Liver (tissue), 9 donors: ENCODE data around the gene JUNB. TPM values are rescaled to one million over a fixed set of nuclear protein-coding genes. Genes with fewer than 3 reads are reported as not detected.

Experiments
- DNase-seq: peaks from one replicate; pipeline ENCODE4 v3.0.0-alpha.2; 2017; ENCODE audit warnings: low spot score
- H3K27ac ChIP-seq, 2 donors: one replicate each; pipeline ENCODE4 v1.7.0; 2013; ENCODE audit warnings: inconsistent platforms in 2 of 2, low read length in 2 of 2, control low read depth in 1 of 2, low read depth in 1 of 2, mild to moderate bottlenecking in 1 of 2
- H3K27me3 ChIP-seq, 4 donors: one replicate each; pipeline versions ENCODE4 v1.6.1 to v1.7.0; 2013; ENCODE audit warnings: low read length in 3 of 4, inconsistent platforms in 1 of 4, mild to moderate bottlenecking in 1 of 4, moderate library complexity in 1 of 4; ENCODE audit not compliant: control insufficient read depth in 4 of 4, insufficient read depth in 4 of 4
- H3K36me3 ChIP-seq, 4 donors: one replicate each; pipeline versions ENCODE4 v1.6.1 to v1.7.0; 2013; ENCODE audit warnings: low read length in 3 of 4, mild to moderate bottlenecking in 3 of 4, low read depth in 1 of 4, moderate library complexity in 1 of 4; ENCODE audit not compliant: control insufficient read depth in 4 of 4, insufficient read depth in 3 of 4
- H3K4me1 ChIP-seq, 4 donors: one replicate each; pipeline versions ENCODE4 v1.6.1 to v1.7.0; 2013; ENCODE audit warnings: low read length in 3 of 4, mild to moderate bottlenecking in 3 of 4, moderate library complexity in 1 of 4; ENCODE audit not compliant: control insufficient read depth in 4 of 4, insufficient read depth in 4 of 4
- H3K4me3 ChIP-seq, 3 donors: one replicate each; pipeline versions ENCODE4 v1.6.1 to v1.7.0; 2013; ENCODE audit warnings: low read length in 3 of 3, control low read depth in 1 of 3, low read depth in 1 of 3, mild to moderate bottlenecking in 1 of 3
- H3K9ac ChIP-seq, 2 donors: one replicate each; pipeline ENCODE4 v1.7.0; 2013; ENCODE audit warnings: low read length in 2 of 2, mild to moderate bottlenecking in 2 of 2, moderate library complexity in 2 of 2, control low read depth in 1 of 2, low read depth in 1 of 2
- H3K9me3 ChIP-seq, 4 donors: one replicate each; pipeline versions ENCODE4 v1.6.1 to v1.7.0; 2013; ENCODE audit warnings: low read length in 3 of 4; ENCODE audit not compliant: control insufficient read depth in 4 of 4
- ATF3 ChIP-seq: IDR thresholded peaks from 2 replicates; pipeline ENCODE4 v1.6.1; 2016; ENCODE audit warnings: antibody characterized with exemption
- CTCF ChIP-seq: fragments of 150-350 bp; IDR thresholded peaks from 2 replicates; pipeline ENCODE4 v1.5.1; 2017; ENCODE audit warnings: improper control_type of control experiment, low read depth, low read length; ENCODE audit not compliant: missing input control
- EGR1 ChIP-seq, 2 donors: IDR thresholded peaks; 2 replicates each; pipeline ENCODE4 v1.6.1; 2016 to 2018; ENCODE audit warnings: antibody characterized with exemption in 2 of 2, low read depth in 2 of 2
- FOXA1 ChIP-seq: IDR thresholded peaks from 2 replicates; pipeline ENCODE4 v1.6.1; 2016; ENCODE audit warnings: antibody characterized with exemption
- FOXA2 ChIP-seq: IDR thresholded peaks from 2 replicates; pipeline ENCODE4 v1.6.1; 2016; ENCODE audit warnings: antibody characterized with exemption
- GABPA ChIP-seq, 2 donors: IDR thresholded peaks in 1 of 2; conservative IDR thresholded peaks in 1 of 2; 2 replicates each; pipeline ENCODE4 v1.6.1; 2016; ENCODE audit warnings: antibody characterized with exemption in 2 of 2, mild to moderate bottlenecking in 1 of 2, moderate library complexity in 1 of 2
- HNF4A ChIP-seq, 2 donors: conservative IDR thresholded peaks; 2 replicates each; pipeline ENCODE4 v1.6.1; 2016; ENCODE audit warnings: antibody characterized with exemption in 2 of 2, mild to moderate bottlenecking in 2 of 2
- JUND ChIP-seq, 2 donors: IDR thresholded peaks; 2 replicates each; pipeline ENCODE4 v1.6.1; 2016; ENCODE audit warnings: antibody characterized with exemption in 2 of 2
- MAX ChIP-seq: IDR thresholded peaks from 2 replicates; pipeline ENCODE4 v1.6.1; 2016; ENCODE audit warnings: antibody characterized with exemption
- RAD21 ChIP-seq, 2 donors: IDR thresholded peaks; 2 replicates each; pipeline ENCODE4 v1.6.1; 2016; ENCODE audit warnings: antibody characterized with exemption in 2 of 2, mild to moderate bottlenecking in 2 of 2
- REST ChIP-seq: IDR thresholded peaks from 2 replicates; pipeline ENCODE4 v1.6.1; 2016; ENCODE audit warnings: antibody characterized with exemption, mild to moderate bottlenecking
- SP1 ChIP-seq: IDR thresholded peaks from 2 replicates; pipeline ENCODE4 v1.6.1; 2018; ENCODE audit warnings: antibody characterized with exemption, mild to moderate bottlenecking
- TAF1 ChIP-seq: conservative IDR thresholded peaks from 2 replicates; pipeline ENCODE4 v1.6.1; 2016; ENCODE audit warnings: antibody characterized with exemption, mild to moderate bottlenecking
- YY1 ChIP-seq: IDR thresholded peaks from 2 replicates; pipeline ENCODE4 v1.6.1; 2016; ENCODE audit warnings: antibody characterized with exemption, mild to moderate bottlenecking
- WGBS: extraction: QIAGEN DNeasy Blood & Tissue Kit; methylation state at CpG from one replicate; pipeline ENCODE4 v1.1.7; 2013; 5-methylcytosine and 5-hydroxymethylcytosine counted together
- polyA plus RNA-seq, 2 donors: library from polyadenylated mRNA; stranded (reverse) in 1 of 2; unstranded in 1 of 2; fragments of 200-250 nt in 1 of 2; fragments of >200 nt in 1 of 2; fragmentation: Nextera tagmentation in 1 of 2; extraction: Ambion mirVana in 1 of 2; gene quantifications; one replicate each; pipeline versions ENCODE4 v1.2.1 to v1.2.3, GENCODE V29; 2013 to 2015
- total RNA-seq, 2 donors: library from RNA; depleted of rRNA; stranded (reverse); fragments of >200 nt; gene quantifications; one replicate each; pipeline ENCODE4 v1.2.3, GENCODE V29; 2014
- donor health status: healthy.
- donor health status: healthy.
- donor health status: healthy.
- donor health status: healthy.
- donor health status: healthy.

Gene JUNB
- total and polyA plus RNA-seq, 4 donors = 32.7 to 79.2 (median 56.6) TPM

- peaks cover 0 to 13% (median 4%) of the 10 kb centered on the region in 4 donors for H3K4me1 ChIP-seq
- peak; percentile 70 for DNase-seq
- H3K9ac ChIP-seq = no peak overlapping the region
- no peaks in the 10 kb centered on the region for H3K9me3 ChIP-seq
- H3K4me3 ChIP-seq = no peak overlapping the region
- 5% methylated on average over 23 of the region's 23 CpGs for WGBS
- TF ChIP-seq SP1 (no peak), JUND (IDR thresholded peaks at IDR 0.05) (no peak), CTCF (no peak), FOXA1 (no peak), MAX (no peak), FOXA2 (no peak), HNF4A (conservative IDR thresholded peaks at IDR 0.05) (no peak), TAF1 (no peak), RAD21 (IDR thresholded peaks at IDR 0.05) (no peak), REST (no peak), ATF3 (no peak), GABPA (IDR thresholded peaks at IDR 0.05 in 1 of 2, conservative IDR thresholded peaks at IDR 0.05 in 1 of 2) (no peak), YY1 (no peak)
- H3K36me3 ChIP-seq = no peaks in the 10 kb centered on the region
- H3K27me3 ChIP-seq = peaks cover 0 to 11% (median 9%) of the 10 kb centered on the region in 4 donors
- H3K27ac ChIP-seq = no peak overlapping the region
These were observed 37.2 kb downstream of the JUNB start for GRCh38 chr19:12828494-12828893.

GRCh38 chr19:12833418-12833737 is 42.1 kb downstream of the JUNB start:
- no peak for TF ChIP-seq EGR1 (IDR thresholded peaks at IDR 0.05; ENCODE audit: low read depth in 2 of 2)
- no peak for TF ChIP-seq REST
- TF ChIP-seq SP1 = no peak
- no peak for TF ChIP-seq FOXA1
- TF ChIP-seq HNF4A (conservative IDR thresholded peaks at IDR 0.05) = no peak
- TF ChIP-seq GABPA (IDR thresholded peaks at IDR 0.05 in 1 of 2, conservative IDR thresholded peaks at IDR 0.05 in 1 of 2) = no peak
- no peak for TF ChIP-seq CTCF
- TF ChIP-seq MAX = no peak
- 3% methylated on average over 5 of the region's 5 CpGs for WGBS
- H3K4me3 ChIP-seq = peak overlapping the region in 1 of 3 donors; percentile 52
- H3K9me3 ChIP-seq = no peaks in the 10 kb centered on the region
- H3K9ac ChIP-seq = no peak overlapping the region
- DNase-seq = no peak
- H3K4me1 ChIP-seq = peaks cover 0 to 19% (median 4%) of the 10 kb centered on the region in 4 donors
- H3K27me3 ChIP-seq = peaks cover 0 to 20% (median 17%) of the 10 kb centered on the region in 4 donors
- no peak overlapping the region for H3K27ac ChIP-seq
- no peaks in the 10 kb centered on the region for H3K36me3 ChIP-seq
